HEK293 (cell line): Measurements from ENCODE around the gene LIMCH1.

ENCODE experiments used
- CTCF ChIA-PET: fragments of 350-600 bp; formaldehyde crosslinking; extraction: SDS; loops from one replicate; lab custom pipeline; 2021; ENCODE audit warnings: antibody characterized with exemption; lab: Yijun Ruan, JAX
- POLR2A ChIA-PET: fragments of 300-600 bp; formaldehyde crosslinking; extraction: SDS; loops from one replicate; lab custom pipeline; 2020; ENCODE audit warnings: antibody characterized with exemption, inconsistent platforms; lab: Yijun Ruan, JAX
- H3K27ac ChIP-seq: fragments of 200-500 bp; sonication (Bioruptor generic); 2 replicates; pipeline ENCODE4 v1.5.1; 2014; ENCODE audit warnings: low read depth, low read length, control low read depth, inconsistent platforms; ENCODE audit errors: extremely low read depth
- H3K36me3 ChIP-seq, 2 experiments: fragments of 200-500 bp in 1 of 2; sonication (Bioruptor generic) in 1 of 2; 1 replicate in 1 of 2; 2 replicates in 1 of 2; pipeline ENCODE4 v1.5.1; 2014 to 2017; ENCODE audit warnings: inconsistent platforms in 2 of 2, low read length in 2 of 2; ENCODE audit not compliant: control insufficient read depth in 2 of 2, insufficient read depth in 1 of 2
- H3K4me1 ChIP-seq: fragments of 200-500 bp; sonication (Bioruptor generic); 2 replicates; pipeline ENCODE4 v1.5.1; 2014; ENCODE audit warnings: mild to moderate bottlenecking, low read length, inconsistent platforms; ENCODE audit not compliant: control insufficient read depth, insufficient read depth
- H3K4me3 ChIP-seq: 2 replicates; pipeline ENCODE4 v1.5.1; 2011; ENCODE audit warnings: low read depth, mild to moderate bottlenecking, control low read depth, low read length, moderate library complexity
- H3K9me3 ChIP-seq: fragments of 200-500 bp; sonication (Bioruptor generic); 2 replicates; pipeline ENCODE4 v1.5.1; 2014; ENCODE audit warnings: low read depth, low read length, inconsistent platforms; ENCODE audit not compliant: control insufficient read depth, insufficient read depth
- GLI2 ChIP-seq: fragments of 450-650 bp; formaldehyde crosslinking; IDR thresholded peaks from 2 replicates; pipeline ENCODE4; 2017; ENCODE audit warnings: missing biosample characterization, missing genetic modification characterization, low read depth, borderline replicate concordance
- GLIS1 ChIP-seq: fragments of 450-650 bp; formaldehyde crosslinking; IDR thresholded peaks from 2 replicates; pipeline ENCODE4 v1.5.1; 2016; ENCODE audit warnings: missing biosample characterization, missing genetic modification characterization
- HIC1 ChIP-seq: fragments of 450-650 bp; formaldehyde crosslinking; IDR thresholded peaks from 2 replicates; pipeline ENCODE4 v1.5.1; 2016; ENCODE audit warnings: missing biosample characterization, missing genetic modification characterization
- ZIC2 ChIP-seq: fragments of 450-650 bp; formaldehyde crosslinking; IDR thresholded peaks from 2 replicates; pipeline ENCODE4 v1.5.1; 2016; ENCODE audit warnings: missing biosample characterization, missing genetic modification characterization
- ZNF19 ChIP-seq: fragments of 450-650 bp; formaldehyde crosslinking; IDR thresholded peaks from 2 replicates; pipeline ENCODE4; 2016; ENCODE audit warnings: missing biosample characterization, missing genetic modification characterization, low read depth
- ZNF248 ChIP-seq: fragments of 450-650 bp; formaldehyde crosslinking; IDR thresholded peaks from 2 replicates; pipeline ENCODE4 v1.5.1; 2017; ENCODE audit warnings: missing biosample characterization, missing genetic modification characterization
- ZNF274 ChIP-seq, 2 experiments: fragments of 200-500 bp in 1 of 2; fragments of 450-650 bp in 1 of 2; sonication (Bioruptor generic) in 1 of 2; formaldehyde crosslinking in 1 of 2; IDR thresholded peaks; 2 replicates each; pipeline versions ENCODE4 v1.5.1 to v1.6.1; 2014 to 2016; ENCODE audit warnings: borderline replicate concordance in 1 of 2, inconsistent platforms in 1 of 2, low read length in 1 of 2, missing biosample characterization in 1 of 2, missing genetic modification characterization in 1 of 2
- ZNF302 ChIP-seq: fragments of 450-650 bp; formaldehyde crosslinking; IDR thresholded peaks from 2 replicates; pipeline ENCODE4 v1.5.1; 2016; ENCODE audit warnings: missing biosample characterization, missing genetic modification characterization, low read depth
- ZNF404 ChIP-seq: fragments of 450-650 bp; formaldehyde crosslinking; IDR thresholded peaks from 2 replicates; pipeline ENCODE4 v1.5.1; 2017; ENCODE audit warnings: missing biosample characterization, missing genetic modification characterization
- ZNF530 ChIP-seq: fragments of 450-650 bp; formaldehyde crosslinking; IDR thresholded peaks from 2 replicates; pipeline ENCODE4 v1.5.1; 2016; ENCODE audit warnings: low read depth, missing biosample characterization, missing genetic modification characterization
- ZNF664 ChIP-seq: fragments of 450-650 bp; formaldehyde crosslinking; IDR thresholded peaks from 2 replicates; pipeline ENCODE4 v1.5.1; 2016; ENCODE audit warnings: missing biosample characterization, missing genetic modification characterization
- ZNF768 ChIP-seq: fragments of 450-650 bp; formaldehyde crosslinking; IDR thresholded peaks from 2 replicates; pipeline ENCODE4 v1.5.1; 2018; ENCODE audit warnings: missing biosample characterization, mild to moderate bottlenecking, missing genetic modification characterization
- TF ChIP-seq, protein P1 (sequence below): fragments of 450-650 bp; formaldehyde crosslinking; IDR thresholded peaks from 2 replicates; pipeline ENCODE4 v1.5.1; 2016; ENCODE audit warnings: missing biosample characterization, missing genetic modification characterization, low read depth

LIMCH1 gene

DNA sequence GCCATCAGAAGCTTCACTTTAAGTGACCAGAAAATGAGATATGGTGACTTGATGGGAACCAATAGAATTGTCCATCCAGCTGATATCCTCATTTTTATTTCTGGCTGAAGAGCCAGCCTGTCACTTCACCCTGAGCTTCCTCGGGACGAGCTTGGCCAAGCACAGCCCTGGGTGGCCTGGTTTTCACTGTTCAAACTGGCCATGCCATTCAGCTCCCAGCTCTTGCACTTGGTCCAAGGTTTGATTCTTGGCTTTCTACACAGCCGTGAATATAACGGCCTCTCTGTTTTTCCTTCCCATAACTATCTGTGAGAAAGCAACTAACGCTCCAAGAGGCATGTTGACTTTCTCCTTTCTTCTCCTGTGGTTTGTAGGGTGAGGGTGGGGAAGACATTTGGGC is 71.9 kb downstream of the LIMCH1 start:
- H3K4me1 ChIP-seq: peaks cover 8% of the 10 kb centered on the region
- no peak overlapping the region for H3K4me3 ChIP-seq
- no peaks in the 10 kb centered on the region for H3K9me3 ChIP-seq
- H3K27ac ChIP-seq: no peak overlapping the region
- ChIA-PET POLR2A (no interaction called here), CTCF (interaction anchor here (0.6 kb wide), 1 partner anchor 51 kb away, joined by 3 read pairs; no protein-coding TSS in a partner anchor)
- TF ChIP-seq HIC1 (tag by site-specific recombination) (no peak), ZNF302 (tag by site-specific recombination) (no peak), GLI2 (tag by site-specific recombination) (no peak), ZIC2 (tag by site-specific recombination) (no peak)
- no peaks in the 10 kb centered on the region for H3K36me3 ChIP-seq

DNA sequence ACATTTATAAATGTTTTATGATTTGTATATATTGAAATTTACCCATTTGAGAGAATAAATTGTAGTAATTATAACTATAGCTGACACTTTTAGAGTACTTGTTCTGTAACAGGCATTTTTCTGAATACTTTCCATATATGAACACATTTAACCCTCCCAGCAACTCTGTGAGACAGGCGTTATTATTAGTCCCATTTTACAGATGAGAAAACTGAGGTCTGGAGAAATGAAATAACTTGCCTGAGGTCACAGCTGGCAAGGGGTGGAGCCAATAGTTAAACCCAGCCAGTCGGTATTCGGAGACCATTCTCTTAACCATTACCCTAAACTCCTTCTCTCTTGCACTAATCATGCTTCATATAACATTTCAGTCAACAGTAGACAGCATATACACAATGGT is 72.5 kb downstream of the LIMCH1 start:
- Histone ChIP-seq H3K9me3 (no peaks in the 10 kb centered on the region), H3K36me3 (no peaks in the 10 kb centered on the region), H3K4me1 (peaks cover 8% of the 10 kb centered on the region), H3K4me3 (no peak overlapping the region), H3K27ac (no peak overlapping the region)
- TF ChIP-seq ZNF404 (no peak), ZNF19 (no peak), GLIS1 (tag by site-specific recombination) (no peak), ZNF530 (tag by site-specific recombination) (no peak), ZNF274 (IDR thresholded peaks at IDR 0.05; ENCODE audit: low read length) (no peak), ZNF274 (tag by site-specific recombination; IDR thresholded peaks at IDR 0.05; ENCODE audit: borderline replicate concordance) (no peak), ZNF248 (tag by site-specific recombination) (no peak)
- TF ChIP-seq, protein P1, sequence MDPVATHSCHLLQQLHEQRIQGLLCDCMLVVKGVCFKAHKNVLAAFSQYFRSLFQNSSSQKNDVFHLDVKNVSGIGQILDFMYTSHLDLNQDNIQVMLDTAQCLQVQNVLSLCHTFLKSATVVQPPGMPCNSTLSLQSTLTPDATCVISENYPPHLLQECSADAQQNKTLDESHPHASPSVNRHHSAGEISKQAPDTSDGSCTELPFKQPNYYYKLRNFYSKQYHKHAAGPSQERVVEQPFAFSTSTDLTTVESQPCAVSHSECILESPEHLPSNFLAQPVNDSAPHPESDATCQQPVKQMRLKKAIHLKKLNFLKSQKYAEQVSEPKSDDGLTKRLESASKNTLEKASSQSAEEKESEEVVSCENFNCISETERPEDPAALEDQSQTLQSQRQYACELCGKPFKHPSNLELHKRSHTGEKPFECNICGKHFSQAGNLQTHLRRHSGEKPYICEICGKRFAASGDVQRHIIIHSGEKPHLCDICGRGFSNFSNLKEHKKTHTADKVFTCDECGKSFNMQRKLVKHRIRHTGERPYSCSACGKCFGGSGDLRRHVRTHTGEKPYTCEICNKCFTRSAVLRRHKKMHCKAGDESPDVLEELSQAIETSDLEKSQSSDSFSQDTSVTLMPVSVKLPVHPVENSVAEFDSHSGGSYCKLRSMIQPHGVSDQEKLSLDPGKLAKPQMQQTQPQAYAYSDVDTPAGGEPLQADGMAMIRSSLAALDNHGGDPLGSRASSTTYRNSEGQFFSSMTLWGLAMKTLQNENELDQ (tag by site-specific recombination): no peak
- CTCF ChIA-PET: no interaction called here
- POLR2A ChIA-PET: no interaction called here

- H3K36me3 ChIP-seq: no peaks in the 10 kb centered on the region
- H3K9me3 ChIP-seq: no peaks in the 10 kb centered on the region
- TF ChIP-seq ZNF664 (peak; percentile 62; the same call in 1 of the 2 replicates), ZIC2 (tag by site-specific recombination) (no peak), ZNF768 (tag by site-specific recombination) (peak; percentile 53; the same call in 1 of the 2 replicates)
- TF ChIP-seq, all 188 proteins: peak for 2
- ChIA-PET POLR2A (no interaction called here), CTCF (no interaction called here)
- H3K27ac ChIP-seq: no peak overlapping the region
- peaks cover 8% of the 10 kb centered on the region for H3K4me1 ChIP-seq
- no peak overlapping the region for H3K4me3 ChIP-seq
Observed at GRCh38 chr4:41611124-41611838, 73.3 kb downstream of the LIMCH1 start.
